ENCODE results near the gene BTN2A1. TPM values are rescaled to one million over a fixed set of nuclear protein-coding genes. Genes with fewer than 3 reads are reported as not detected.

The BTN2A1 gene
- total and polyA plus RNA-seq, 2 donors = 15.8 to 38.0 TPM

DNA sequence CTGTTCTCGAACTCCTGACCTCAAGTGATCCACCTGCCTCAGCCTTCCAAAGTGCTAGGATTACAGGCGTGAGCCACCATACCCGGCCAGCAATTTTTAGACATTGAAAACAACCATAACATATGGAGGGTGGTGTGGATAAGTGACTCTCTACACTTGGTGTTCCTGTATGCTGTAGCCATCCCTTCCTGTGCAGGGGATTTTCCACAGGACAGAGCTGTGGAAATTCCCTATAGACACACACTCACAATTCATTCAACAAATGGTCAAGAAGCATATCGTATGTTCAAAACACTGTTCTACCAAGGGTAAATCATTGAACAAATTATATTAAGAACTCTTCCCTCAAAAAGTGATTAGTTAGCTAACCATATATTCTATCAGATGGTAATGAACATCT is 6.3 kb downstream of the BTN2A1 start:
- no peak for DNase-seq (ENCODE audit: extremely low spot score)
- Histone ChIP-seq H3K36me3 (ENCODE audit: insufficient read depth) (peaks cover 3% of the 10 kb centered on the region), H3K27ac (ENCODE audit: low read depth) (no peak overlapping the region), H3K4me1 (ENCODE audit: insufficient read depth) (peaks cover 3% of the 10 kb centered on the region), H3K4me3 (ENCODE audit: low read depth, low read length) (no peak overlapping the region)
- 90% methylated on average over 4 of the region's 4 CpGs for WGBS

DNA sequence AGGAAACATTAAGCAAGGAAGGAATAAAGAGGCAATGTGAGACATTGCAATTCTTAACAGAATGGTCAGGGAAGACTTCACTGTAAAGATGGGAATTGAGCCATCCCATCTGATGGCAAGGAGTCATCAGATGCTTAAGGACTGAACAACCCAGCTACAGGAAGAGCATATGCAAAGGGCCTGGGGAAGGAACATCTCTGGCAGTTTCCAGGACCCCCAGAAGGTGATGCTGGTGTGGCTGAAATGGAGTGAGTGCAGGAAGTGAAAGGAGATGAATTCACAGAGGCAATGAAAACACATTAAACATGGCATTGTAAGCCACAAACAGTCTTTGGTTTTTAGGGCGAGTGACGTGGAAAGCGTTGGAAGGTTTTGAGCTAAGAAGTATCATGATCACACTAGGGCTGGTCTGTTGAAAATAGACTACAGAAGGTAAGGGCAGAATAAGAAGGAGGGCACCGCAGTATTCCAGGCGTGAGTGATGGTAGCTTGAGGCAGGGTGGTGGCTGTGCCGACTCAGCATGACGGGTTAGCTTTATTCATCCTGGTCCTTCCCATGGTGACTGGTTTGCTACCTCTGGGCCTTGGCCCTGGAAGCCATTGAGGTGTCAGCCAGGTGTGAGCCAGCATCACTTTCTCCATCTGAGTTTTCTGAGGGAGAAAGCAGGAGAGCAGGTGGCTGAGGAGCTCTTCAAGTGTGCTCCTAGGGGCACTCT is 6.8 kb downstream of the BTN2A1 start:
- no peak for DNase-seq (ENCODE audit: extremely low spot score)
- Histone ChIP-seq H3K27ac (ENCODE audit: low read depth) (no peak overlapping the region), H3K4me1 (ENCODE audit: insufficient read depth) (no peaks in the 10 kb centered on the region), H3K4me3 (ENCODE audit: low read depth, low read length) (no peak overlapping the region), H3K36me3 (ENCODE audit: insufficient read depth) (peaks cover 3% of the 10 kb centered on the region)
- WGBS = 97% methylated on average over 7 of the region's 7 CpGs

GRCh38 chr6:26465776-26466175 is 8.0 kb downstream of the BTN2A1 start:
- WGBS = 94% methylated on average over 3 of the region's 3 CpGs
- no peak for DNase-seq (ENCODE audit: extremely low spot score)

DNA sequence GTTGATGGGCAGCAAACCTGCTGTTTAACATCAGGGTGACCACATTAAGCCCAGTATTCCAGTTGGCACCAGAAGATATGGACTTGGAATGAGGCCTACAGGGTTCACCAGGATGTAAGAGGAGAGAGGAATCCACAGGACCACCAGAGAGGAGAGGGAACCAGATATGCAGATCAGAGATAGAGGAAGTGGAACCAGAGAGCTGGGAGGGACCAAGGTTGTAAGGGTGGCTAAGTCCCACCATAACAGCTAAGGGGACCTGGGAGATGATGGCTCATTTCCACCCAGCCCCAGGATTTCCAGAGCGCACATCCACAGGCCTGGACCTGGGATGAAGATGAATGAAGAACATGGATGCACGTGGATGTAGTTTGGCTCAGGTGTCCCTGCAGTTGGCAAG is 11.1 kb downstream of the BTN2A1 start:
- WGBS = 89% methylated on average over 2 of the region's 2 CpGs
- no peak overlapping the region for H3K4me3 ChIP-seq (ENCODE audit: low read depth, low read length)
- H3K4me1 ChIP-seq (ENCODE audit: insufficient read depth) = no peaks in the 10 kb centered on the region
- no peaks in the 10 kb centered on the region for H3K36me3 ChIP-seq (ENCODE audit: insufficient read depth)
- no peak overlapping the region for H3K27ac ChIP-seq (ENCODE audit: low read depth)
- no peak for DNase-seq (ENCODE audit: extremely low spot score)

More at GRCh38 chr6:26465776-26466175, 8.0 kb downstream of the BTN2A1 start:
- Histone ChIP-seq H3K4me1 (ENCODE audit: insufficient read depth) (no peaks in the 10 kb centered on the region), H3K27ac (ENCODE audit: low read depth) (no peak overlapping the region), H3K36me3 (ENCODE audit: insufficient read depth) (peaks cover 3% of the 10 kb centered on the region), H3K4me3 (ENCODE audit: low read depth, low read length) (no peak overlapping the region)

DNA sequence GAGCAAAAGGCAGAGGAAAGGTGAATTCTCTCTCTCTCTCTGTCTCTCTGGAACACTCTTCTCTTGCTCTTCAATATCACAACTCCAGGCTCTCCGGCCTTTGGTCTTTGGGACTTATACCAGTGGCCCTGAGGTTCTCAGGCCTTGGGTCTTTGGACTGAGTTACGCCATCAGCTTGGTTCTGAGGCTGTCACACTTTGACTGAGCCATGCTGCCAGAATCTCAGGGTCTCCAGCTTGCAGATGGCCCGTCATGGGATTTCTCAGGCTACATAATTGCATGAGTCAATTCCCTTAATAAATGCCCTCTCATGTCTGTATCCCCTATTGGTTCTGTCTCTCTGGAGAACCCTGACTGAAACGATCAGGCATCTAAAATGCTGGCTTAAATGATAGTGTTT is 12.9 kb downstream of the BTN2A1 start:
- H3K4me1 ChIP-seq (ENCODE audit: insufficient read depth) = no peaks in the 10 kb centered on the region
- 77% methylated on average over 4 of the region's 4 CpGs for WGBS
- no peak overlapping the region for H3K27ac ChIP-seq (ENCODE audit: low read depth)
- no peak for DNase-seq (ENCODE audit: extremely low spot score)
- H3K36me3 ChIP-seq (ENCODE audit: insufficient read depth) = no peaks in the 10 kb centered on the region
- no peak overlapping the region for H3K4me3 ChIP-seq (ENCODE audit: low read depth, low read length)

DNA sequence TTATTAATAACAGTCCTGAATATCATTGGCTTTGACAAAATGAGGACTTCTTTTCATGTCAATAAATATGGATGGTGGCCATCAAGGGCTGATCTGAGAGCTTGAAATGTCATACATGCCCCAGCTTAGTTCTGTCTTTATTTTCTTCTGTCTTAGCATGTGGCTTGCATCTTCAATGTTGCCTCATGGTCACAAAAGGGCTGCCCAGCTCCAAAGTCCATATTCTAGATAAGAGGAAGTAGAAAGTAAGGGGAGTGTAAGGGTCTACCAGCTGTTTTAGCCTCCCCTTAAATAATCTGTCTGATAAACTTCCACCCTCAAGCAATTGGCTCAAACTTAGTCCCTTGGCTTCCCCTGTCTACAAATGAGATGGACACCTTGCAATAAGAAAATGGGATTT is 14.2 kb downstream of the BTN2A1 start:
- Histone ChIP-seq H3K27ac (ENCODE audit: low read depth) (no peak overlapping the region), H3K4me3 (ENCODE audit: low read depth, low read length) (no peak overlapping the region), H3K36me3 (ENCODE audit: insufficient read depth) (no peaks in the 10 kb centered on the region), H3K4me1 (ENCODE audit: insufficient read depth) (no peaks in the 10 kb centered on the region)
- no peak for DNase-seq (ENCODE audit: extremely low spot score)

DNA sequence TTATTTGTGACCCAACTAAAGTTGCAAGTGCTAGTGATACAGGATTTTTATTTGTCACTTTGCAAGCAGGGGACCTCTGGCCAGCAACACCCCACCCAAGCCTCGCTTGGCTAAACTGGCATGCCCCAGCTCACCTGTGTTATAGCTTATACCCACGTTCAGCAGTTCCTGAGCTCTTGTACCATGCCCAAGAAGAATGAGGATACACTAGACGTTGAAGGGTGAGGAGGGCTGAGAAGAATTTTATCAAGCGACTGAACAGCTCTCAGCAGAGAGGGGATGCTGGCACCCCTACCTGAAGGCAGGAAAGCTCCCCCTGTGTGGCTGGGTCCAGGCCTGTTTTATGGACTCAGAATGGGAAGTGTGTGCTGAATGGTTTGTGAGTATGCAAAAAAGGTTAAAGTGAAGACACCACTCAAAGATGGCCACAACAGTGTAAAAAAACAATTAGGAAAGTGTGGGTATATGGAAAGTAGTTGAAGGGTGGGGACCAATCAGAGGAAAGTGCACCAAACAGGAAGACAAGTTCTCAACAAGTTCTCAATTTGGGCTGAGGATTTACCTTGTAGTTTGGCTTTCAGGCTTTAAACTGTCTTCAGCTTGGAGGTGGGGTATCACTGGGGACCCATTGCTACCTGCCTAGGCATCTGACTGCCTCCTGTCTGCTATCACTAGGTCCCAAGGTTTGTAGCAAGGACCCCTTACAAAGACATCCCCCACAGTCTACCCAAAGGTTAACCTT is 15.0 kb downstream of the BTN2A1 start:
- no peak overlapping the region for H3K27ac ChIP-seq (ENCODE audit: low read depth)
- no peaks in the 10 kb centered on the region for H3K4me1 ChIP-seq (ENCODE audit: insufficient read depth)
- DNase-seq (ENCODE audit: extremely low spot score) = no peak
- H3K4me3 ChIP-seq (ENCODE audit: low read depth, low read length) = no peak overlapping the region
- 97% methylated on average over 4 of the region's 4 CpGs for WGBS
- no peaks in the 10 kb centered on the region for H3K36me3 ChIP-seq (ENCODE audit: insufficient read depth)

DNA sequence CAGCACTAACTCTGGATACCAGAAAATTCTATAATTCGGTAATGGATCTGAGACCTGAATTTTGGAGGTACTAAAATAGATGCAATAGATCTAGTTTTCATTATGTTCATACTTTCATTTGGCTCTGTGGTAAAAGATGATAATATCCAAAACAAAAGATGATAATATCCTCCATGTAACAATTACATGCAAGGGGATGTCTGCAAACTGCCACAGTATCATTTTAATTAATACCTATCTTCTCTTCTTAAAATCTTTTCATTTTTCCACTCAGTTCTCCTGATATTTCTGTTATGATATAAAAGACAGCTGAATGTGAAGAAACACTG is 15.6 kb downstream of the BTN2A1 start:
- no peak for DNase-seq (ENCODE audit: extremely low spot score)
- peak overlapping the region; percentile 69 for H3K27ac ChIP-seq (ENCODE audit: low read depth)
- no peaks in the 10 kb centered on the region for H3K36me3 ChIP-seq (ENCODE audit: insufficient read depth)
- H3K4me3 ChIP-seq (ENCODE audit: low read depth, low read length) = peak overlapping the region; percentile 33
- 63% methylated on average over 1 of the region's 1 CpG for WGBS
- H3K4me1 ChIP-seq (ENCODE audit: insufficient read depth) = no peaks in the 10 kb centered on the region

DNA sequence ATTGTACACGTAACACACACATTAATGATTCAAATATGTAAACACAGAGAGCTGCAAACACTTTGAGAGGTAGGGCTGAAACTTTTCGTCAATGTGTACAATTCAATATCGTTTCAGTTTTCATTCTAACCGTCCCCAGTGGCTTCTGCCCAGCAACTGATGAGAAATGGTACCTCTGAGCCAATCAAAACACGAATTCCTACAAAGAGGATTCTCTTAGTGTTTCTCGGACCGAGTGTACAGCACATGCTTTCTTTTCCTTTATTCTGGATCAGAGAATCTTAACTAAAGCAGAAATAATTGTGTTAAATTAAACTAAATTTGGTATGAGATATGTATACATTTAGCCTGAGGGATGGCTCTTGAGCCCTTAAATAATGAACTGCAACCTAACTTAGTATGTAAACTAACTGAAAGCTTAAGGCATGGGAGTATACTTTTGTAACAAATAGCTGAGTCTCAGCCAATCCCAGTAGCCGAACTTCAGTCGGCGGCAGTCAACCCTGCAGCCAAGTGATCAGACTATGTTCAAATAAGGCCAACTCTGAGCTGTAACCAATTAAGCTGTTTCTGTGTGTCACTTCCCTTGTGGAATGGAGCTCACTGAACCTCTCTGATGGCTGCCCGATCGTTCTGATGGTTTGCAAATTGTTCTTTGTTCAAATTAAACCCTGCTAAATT is 16.1 kb downstream of the BTN2A1 start:
- WGBS = 3% methylated on average over 12 of the region's 12 CpGs

GRCh38 chr6:26474439-26474881 is 16.7 kb downstream of the BTN2A1 start:
- Histone ChIP-seq H3K4me3 (ENCODE audit: low read depth, low read length) (peak overlapping the region; percentile 33), H3K4me1 (ENCODE audit: insufficient read depth) (no peaks in the 10 kb centered on the region), H3K27ac (ENCODE audit: low read depth) (peak overlapping the region; percentile 55), H3K36me3 (ENCODE audit: insufficient read depth) (no peaks in the 10 kb centered on the region)
- WGBS = 31% methylated on average over 2 of the region's 2 CpGs
- no peak for DNase-seq (ENCODE audit: extremely low spot score)

More for the DNA sequence above, 16.1 kb downstream of the BTN2A1 start:
- peak overlapping the region; percentile 33 for H3K4me3 ChIP-seq (ENCODE audit: low read depth, low read length)
- H3K4me1 ChIP-seq (ENCODE audit: insufficient read depth) = no peaks in the 10 kb centered on the region
- H3K27ac ChIP-seq (ENCODE audit: low read depth) = peak overlapping the region; percentile 69
- H3K36me3 ChIP-seq (ENCODE audit: insufficient read depth) = no peaks in the 10 kb centered on the region
- DNase-seq (ENCODE audit: extremely low spot score) = peak; percentile 91

GRCh38 chr6:26475823-26476729 is 18.3 kb downstream of the BTN2A1 start:
- Histone ChIP-seq H3K27ac (ENCODE audit: low read depth) (no peak overlapping the region), H3K4me3 (ENCODE audit: low read depth, low read length) (no peak overlapping the region), H3K36me3 (ENCODE audit: insufficient read depth) (no peaks in the 10 kb centered on the region), H3K4me1 (ENCODE audit: insufficient read depth) (no peaks in the 10 kb centered on the region)
- 65% methylated on average over 7 of the region's 7 CpGs for WGBS
- no peak for DNase-seq (ENCODE audit: extremely low spot score)

GRCh38 chr6:26476896-26477295 is 19.1 kb downstream of the BTN2A1 start:
- Histone ChIP-seq H3K36me3 (ENCODE audit: insufficient read depth) (no peaks in the 10 kb centered on the region), H3K27ac (ENCODE audit: low read depth) (no peak overlapping the region), H3K4me1 (ENCODE audit: insufficient read depth) (no peaks in the 10 kb centered on the region), H3K4me3 (ENCODE audit: low read depth, low read length) (no peak overlapping the region)
- DNase-seq (ENCODE audit: extremely low spot score) = no peak
- WGBS = 88% methylated on average over 4 of the region's 4 CpGs

DNA sequence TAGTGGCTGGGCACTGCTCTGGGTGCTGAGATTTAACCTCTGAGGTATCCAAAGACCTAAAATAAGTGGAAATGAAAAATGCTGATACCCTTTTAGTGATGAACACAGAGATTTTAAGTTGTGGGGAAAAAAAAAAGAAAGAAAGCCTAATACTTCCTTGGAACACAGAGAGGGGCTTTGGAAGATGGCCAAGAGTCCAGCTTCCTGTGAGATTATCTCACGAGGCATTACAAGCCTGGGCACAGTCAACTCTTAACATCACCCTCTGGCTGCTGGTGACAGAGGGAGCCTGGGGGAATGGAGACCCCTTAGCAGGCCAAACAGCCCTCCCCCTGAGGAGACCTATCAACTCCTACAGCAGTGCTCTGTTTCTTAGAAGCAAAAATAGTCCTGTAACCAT is 19.7 kb downstream of the BTN2A1 start:
- 9% methylated on average over 1 of the region's 1 CpG for WGBS
- no peak for DNase-seq (ENCODE audit: extremely low spot score)
- Histone ChIP-seq H3K4me1 (ENCODE audit: insufficient read depth) (no peaks in the 10 kb centered on the region), H3K4me3 (ENCODE audit: low read depth, low read length) (no peak overlapping the region), H3K27ac (ENCODE audit: low read depth) (no peak overlapping the region), H3K36me3 (ENCODE audit: insufficient read depth) (no peaks in the 10 kb centered on the region)
